Fibroblast of peridontal ligament (primary cell): ENCODE data around the gene GDPGP1.
A peak's percentile ranks its signal among the peaks of the same experiment; 100 is the strongest.
"Not testable (repeated sequence)": the region's sequence is repeated elsewhere in the genome, so short reads cannot be mapped to it uniquely, and the experiment has no call there.

Experiments used
- DNase-seq: peaks from one replicate; pipeline ENCODE4 v3.0.0-alpha.2; 2010; ENCODE audit errors: extremely low read depth

The GDPGP1 gene

GRCh38 chr15:90234096-90234988 lies at the start of gene GDPGP1:
Gene GDPGP1, plus strand, starts transcription at chr15:90234209. Its CDS starts 6,700 bp downstream, at chr15:90240909.
- DNase-seq: peak; percentile 23

DNA sequence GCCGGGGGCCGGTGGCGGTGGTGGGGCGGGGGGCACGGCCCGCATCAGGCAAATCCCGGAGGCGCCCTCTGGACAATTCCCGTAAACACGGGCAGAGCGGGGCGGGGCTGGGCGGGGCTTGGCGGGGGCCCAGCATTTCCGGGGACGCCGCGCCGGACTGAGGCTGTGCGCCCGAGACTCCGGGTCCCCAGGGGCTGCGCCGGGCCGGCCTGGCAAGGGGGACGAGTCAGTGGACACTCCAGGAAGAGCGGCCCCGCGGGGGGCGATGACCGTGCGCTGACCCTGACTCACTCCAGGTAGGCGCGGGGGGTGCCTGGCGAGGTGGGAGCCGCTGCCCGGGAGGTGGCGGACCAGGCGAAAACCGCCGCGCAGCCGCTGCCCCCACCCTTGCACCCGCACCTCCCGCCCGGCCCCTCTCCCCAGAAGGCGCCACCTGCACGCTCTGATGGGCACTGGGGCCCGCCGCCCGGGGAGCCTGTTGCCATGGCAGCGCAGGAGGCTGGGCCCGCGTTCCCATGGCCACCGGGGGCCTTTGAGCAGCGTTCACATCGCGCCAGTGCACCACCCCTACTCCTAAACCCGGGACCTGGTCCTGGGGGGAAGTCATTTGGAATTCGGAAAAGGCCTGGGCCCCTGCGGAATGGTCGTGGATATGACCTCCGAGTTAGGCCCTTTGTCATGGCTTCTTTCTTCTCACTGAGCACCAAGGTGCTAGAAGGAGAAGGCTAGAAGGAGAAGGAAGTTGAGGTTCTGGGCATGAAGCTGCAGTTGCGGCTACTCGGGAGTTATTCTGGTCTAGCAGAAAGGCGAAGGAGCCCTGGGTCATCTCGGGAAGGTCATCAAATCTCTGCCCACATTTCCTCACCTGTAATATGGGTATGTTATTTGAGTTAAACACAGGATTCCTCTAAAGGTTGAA lies 49.0 kb upstream of the GDPGP1 start:
- DNase-seq: no peak

DNA sequence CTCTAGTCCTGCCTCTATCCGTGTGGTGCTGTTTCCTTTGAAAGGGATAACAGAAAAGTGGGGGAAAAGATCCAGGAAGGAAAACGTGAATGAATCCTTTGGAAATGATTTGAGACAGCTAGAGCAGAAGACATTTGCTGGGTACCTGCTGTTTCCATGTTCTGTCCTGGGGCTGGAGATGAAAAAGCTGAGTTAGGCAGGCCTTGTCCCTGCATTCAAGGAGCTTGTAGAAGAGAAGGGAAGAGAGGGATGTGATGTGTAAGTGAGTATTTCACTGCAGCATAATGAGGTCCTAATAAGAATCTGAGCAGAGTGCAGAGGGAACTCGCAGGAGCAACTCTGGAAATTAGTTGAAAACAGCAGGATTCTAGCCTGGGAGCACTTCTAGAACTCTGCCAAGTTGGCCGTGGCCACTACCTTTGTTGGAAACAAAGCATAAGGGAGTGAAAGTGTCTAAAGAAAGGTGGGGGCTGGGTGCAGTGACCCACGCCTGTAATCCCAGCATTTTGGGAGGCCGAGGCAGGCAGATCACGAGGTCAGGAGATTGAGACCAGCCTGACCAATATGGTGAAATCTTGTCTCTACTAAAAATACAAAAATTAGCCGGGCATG lies 46.6 kb upstream of the GDPGP1 start:
- DNase-seq: no peak

- not testable (repeated sequence) for DNase-seq
Measured at GRCh38 chr15:90188065-90188464, 45.9 kb upstream of the GDPGP1 start.

- DNase-seq: no peak
Measured at GRCh38 chr15:90188914-90189748, 44.9 kb upstream of the GDPGP1 start.

DNA sequence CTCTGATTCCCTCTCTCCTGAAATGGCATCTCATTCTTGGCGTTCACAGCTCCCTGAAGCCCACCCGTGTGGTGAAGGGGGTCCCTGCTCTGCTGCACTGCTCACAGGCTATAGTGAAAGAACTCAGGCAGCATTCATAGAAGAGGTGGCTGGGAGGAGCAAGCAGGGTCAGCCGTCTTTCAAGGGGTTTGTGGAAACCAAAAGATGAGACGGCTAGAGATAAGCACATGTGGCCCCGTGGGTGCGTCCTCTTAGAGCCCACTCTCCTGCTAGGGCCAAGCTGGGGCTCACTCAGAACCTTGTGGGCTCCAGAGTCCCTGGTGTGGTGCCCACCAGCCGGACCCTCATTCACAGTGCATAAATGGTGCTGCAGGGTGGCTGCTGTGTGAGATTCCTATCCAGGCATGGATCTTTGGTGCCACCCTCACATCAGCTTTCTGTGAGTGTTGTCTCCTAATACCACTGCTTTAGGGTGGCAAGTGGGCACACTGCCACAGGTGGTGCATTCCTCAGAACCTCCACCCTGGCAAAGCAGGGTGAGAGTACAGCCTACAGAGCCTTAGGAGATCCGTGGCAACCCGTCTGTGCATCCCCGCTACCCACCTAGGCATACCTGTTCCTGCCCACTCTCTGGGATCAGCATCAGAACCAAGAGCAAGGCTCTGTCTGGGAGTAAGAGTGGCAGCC lies 44.1 kb upstream of the GDPGP1 start:
- DNase-seq: no peak

- no peak for DNase-seq
Measured at GRCh38 chr15:90190606-90191343, 43.2 kb upstream of the GDPGP1 start.

DNA sequence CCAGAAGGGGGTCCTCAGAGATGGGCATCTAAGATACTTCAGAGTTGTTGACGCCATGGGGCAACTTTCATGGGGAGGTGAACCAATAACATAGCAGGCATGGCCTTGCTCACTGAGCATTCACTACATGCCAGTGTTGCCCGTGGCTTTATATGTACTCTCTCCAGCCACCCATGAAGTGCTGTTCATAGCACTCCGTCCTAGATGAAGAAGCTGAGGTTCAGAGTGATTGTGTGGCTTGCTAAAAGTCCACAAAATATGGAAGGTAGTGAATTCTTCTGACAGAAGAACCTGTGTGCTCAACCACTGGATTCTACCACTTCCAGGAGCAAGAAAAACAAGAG lies 42.7 kb upstream of the GDPGP1 start:
- no peak for DNase-seq

GRCh38 chr15:90191794-90192509 lies 42.1 kb upstream of the GDPGP1 start:
- no peak for DNase-seq

- no peak for DNase-seq
Measured at GRCh38 chr15:90192961-90193786, 40.8 kb upstream of the GDPGP1 start.

- DNase-seq: no peak
Measured at GRCh38 chr15:90194655-90195054, 39.4 kb upstream of the GDPGP1 start.

- DNase-seq: no peak
Measured at GRCh38 chr15:90200534-90201129, 33.4 kb upstream of the GDPGP1 start.

GRCh38 chr15:90201130-90201943 lies 32.7 kb upstream of the GDPGP1 start, which contains the start of gene SEMA4B:
Gene SEMA4B, plus strand, starts transcription at chr15:90201330. Its CDS starts 249 bp downstream, at chr15:90201579.
- no peak for DNase-seq

- DNase-seq: no peak
Measured at GRCh38 chr15:90201944-90202375, 32.0 kb upstream of the GDPGP1 start.

DNA sequence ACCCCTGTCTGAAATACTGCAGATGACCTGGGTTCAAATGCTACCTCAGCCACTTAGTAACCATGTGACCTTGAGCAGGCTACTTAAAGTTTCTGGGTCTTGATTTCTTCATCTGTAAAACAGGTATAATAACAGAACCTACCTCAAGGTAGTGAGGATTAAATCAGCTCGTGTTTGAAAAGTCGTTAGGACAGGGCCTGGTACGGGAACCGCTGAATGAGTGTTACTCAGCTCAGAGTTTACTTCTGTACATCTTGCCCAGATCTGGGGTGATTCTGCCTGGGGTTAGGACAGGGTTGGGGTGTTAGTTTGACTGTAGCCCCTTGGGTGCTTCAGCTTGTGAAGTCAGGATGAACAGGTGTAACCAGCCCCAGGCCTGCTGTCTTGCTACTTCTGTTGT lies 31.1 kb upstream of the GDPGP1 start:
- no peak for DNase-seq

DNA sequence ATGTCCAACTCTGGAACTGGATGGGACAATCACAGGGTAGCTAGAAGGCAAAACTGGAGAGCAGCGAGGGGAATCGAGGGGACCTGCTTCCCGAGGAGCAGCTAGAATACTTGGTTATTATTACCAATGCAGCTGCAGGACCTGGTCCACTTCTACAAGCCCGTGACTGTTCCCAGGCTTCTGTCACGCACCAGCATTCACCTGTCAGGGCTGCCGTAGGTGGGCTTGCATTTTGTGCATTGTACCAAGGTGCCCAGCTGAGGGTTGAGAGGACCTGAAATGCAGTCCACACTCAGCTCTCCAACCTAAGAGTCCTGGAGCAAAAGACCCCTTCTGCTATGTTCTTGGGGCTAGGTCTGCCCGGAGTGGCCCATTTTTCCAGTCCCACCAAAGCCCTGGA lies 30.5 kb upstream of the GDPGP1 start:
- DNase-seq: no peak

DNA sequence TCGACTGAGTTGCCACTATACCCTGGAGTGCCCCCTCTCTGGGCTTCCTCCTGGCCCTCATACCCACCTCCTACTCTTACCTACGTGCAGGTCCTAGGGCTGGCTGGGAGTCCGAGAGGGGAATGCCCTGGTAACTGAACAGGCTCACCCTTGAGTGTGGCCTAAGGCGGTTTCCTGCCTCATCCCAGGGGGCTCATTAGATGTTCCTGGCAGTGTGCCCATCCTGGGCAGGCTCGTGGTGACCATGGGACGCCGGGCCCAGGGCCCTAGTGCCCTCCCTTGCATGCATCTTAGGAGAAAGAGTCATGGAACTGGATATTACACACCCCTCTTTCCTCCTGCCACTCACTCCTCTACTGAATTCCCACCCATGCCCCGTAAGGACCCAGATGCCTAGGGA lies 30.1 kb upstream of the GDPGP1 start:
- DNase-seq: no peak
